Lower leg skin (tissue), 3 donors: ENCODE measurements around the gene NAE1.

Experiments
- CTCF ChIP-seq, 3 donors: fragments of 450-650 bp; IDR thresholded peaks; one replicate each; pipeline ENCODE4 v1.5.1; 2016; ENCODE audit warnings: antibody characterized with exemption in 3 of 3, mild to moderate bottlenecking in 3 of 3, moderate library complexity in 2 of 3
- POLR2A ChIP-seq, 2 donors: fragments of 450-650 bp; IDR thresholded peaks; one replicate each; pipeline ENCODE4 v1.6.1; 2016 to 2017; ENCODE audit warnings: antibody characterized with exemption in 2 of 2, mild to moderate bottlenecking in 1 of 2, moderate library complexity in 1 of 2

- TF ChIP-seq CTCF (IDR thresholded peaks at IDR 0.05) = no peak
- TF ChIP-seq POLR2A (IDR thresholded peaks at IDR 0.05) = no peak
Observed at GRCh38 chr16:66858740-66859396, 28.1 kb upstream of the NAE1 start.
